HFFc6 (cell line): ENCODE data around the gene BCL2. TPM values are rescaled to one million over a fixed set of nuclear protein-coding genes. Genes with fewer than 3 reads are reported as not detected.

Source experiments
- DNase-seq: peaks from one replicate; pipeline ENCODE4 v3.0.0-alpha.2; 2018
- H3K27ac Mint-ChIP-seq: 2 replicates; pipeline ENCODE4 v1.8.0; 2020; ENCODE audit warnings: mild to moderate bottlenecking, mixed read lengths
- H3K27me3 Mint-ChIP-seq: 2 replicates; pipeline ENCODE4 v1.8.0; 2021; ENCODE audit warnings: mild to moderate bottlenecking, moderate library complexity, mixed read lengths; ENCODE audit not compliant: insufficient read depth
- H3K36me3 Mint-ChIP-seq: 2 replicates; pipeline ENCODE4 v1.8.0; 2021; ENCODE audit warnings: low read depth, mixed read lengths
- H3K4me1 Mint-ChIP-seq: 2 replicates; pipeline ENCODE4 v1.8.0; 2020; ENCODE audit warnings: low read depth, mixed read lengths
- H3K4me3 Mint-ChIP-seq: 2 replicates; pipeline ENCODE4 v1.8.0; 2020; ENCODE audit warnings: mild to moderate bottlenecking, moderate library complexity, mixed read lengths
- H3K9me3 Mint-ChIP-seq: 2 replicates; pipeline ENCODE4 v1.8.0; 2020; ENCODE audit warnings: mild to moderate bottlenecking, mixed read lengths
- CTCF ChIP-seq: fragments of 200-600 bp; sonication (generic); IDR thresholded peaks from 2 replicates; pipeline ENCODE4 v1.5.0; 2021; ENCODE audit warnings: antibody characterized with exemption, mild to moderate bottlenecking
- total RNA-seq, 6 experiments: library from RNA; stranded (reverse); fragmentation: NEBNext Ultra II Directional; extraction: Animal tissue kit (Norgen Biotek cat#: 25700); gene quantifications; 2 replicates in 1 of 6; 3 replicates in 5 of 6; pipeline ENCODE4 v1.2.3, GENCODE V29; 2021

Gene BCL2
- total RNA-seq, 6 experiments from 2014 or later = 0.17 to 1.1 (median 0.95) TPM

GRCh38 chr18:63154350-63155152 lies 165.0 kb downstream of the BCL2 start:
- Mint-ChIP-seq H3K36me3 (no peaks in the 10 kb centered on the region), H3K27ac (no peak overlapping the region), H3K4me3 (no peak overlapping the region), H3K4me1 (no peaks in the 10 kb centered on the region), H3K27me3 (peaks cover 40% of the 10 kb centered on the region), H3K9me3 (no peaks in the 10 kb centered on the region)
- DNase-seq = no peak
- TF ChIP-seq CTCF = no peak

- H3K27ac Mint-ChIP-seq = no peak overlapping the region
- no peak overlapping the region for H3K4me3 Mint-ChIP-seq
- no peaks in the 10 kb centered on the region for H3K4me1 Mint-ChIP-seq
- peaks cover 37% of the 10 kb centered on the region for H3K27me3 Mint-ChIP-seq
- TF ChIP-seq CTCF = no peak
- no peaks in the 10 kb centered on the region for H3K36me3 Mint-ChIP-seq
- DNase-seq = no peak
- H3K9me3 Mint-ChIP-seq = no peaks in the 10 kb centered on the region
Observed at GRCh38 chr18:63152791-63153190, 166.8 kb downstream of the BCL2 start.

GRCh38 chr18:63152096-63152495 lies 167.5 kb downstream of the BCL2 start:
- H3K27ac Mint-ChIP-seq = no peak overlapping the region
- no peaks in the 10 kb centered on the region for H3K4me1 Mint-ChIP-seq
- H3K36me3 Mint-ChIP-seq = no peaks in the 10 kb centered on the region
- no peak overlapping the region for H3K4me3 Mint-ChIP-seq
- TF ChIP-seq CTCF = no peak
- peaks cover 37% of the 10 kb centered on the region for H3K27me3 Mint-ChIP-seq
- no peaks in the 10 kb centered on the region for H3K9me3 Mint-ChIP-seq
- no peak for DNase-seq

GRCh38 chr18:63151539-63151938 lies 168.0 kb downstream of the BCL2 start:
- Mint-ChIP-seq H3K36me3 (no peaks in the 10 kb centered on the region), H3K9me3 (no peaks in the 10 kb centered on the region), H3K27ac (no peak overlapping the region), H3K4me1 (no peaks in the 10 kb centered on the region), H3K27me3 (peaks cover 36% of the 10 kb centered on the region), H3K4me3 (no peak overlapping the region)
- TF ChIP-seq CTCF = no peak
- no peak for DNase-seq

- H3K9me3 Mint-ChIP-seq = no peaks in the 10 kb centered on the region
- TF ChIP-seq CTCF = no peak
- H3K4me1 Mint-ChIP-seq = no peaks in the 10 kb centered on the region; the same call in 1 of the 2 replicates
- DNase-seq = no peak
- no peaks in the 10 kb centered on the region for H3K36me3 Mint-ChIP-seq
- H3K4me3 Mint-ChIP-seq = no peak overlapping the region
- no peak overlapping the region for H3K27ac Mint-ChIP-seq
- peaks cover 32% of the 10 kb centered on the region for H3K27me3 Mint-ChIP-seq
Observed at GRCh38 chr18:63150942-63151421, 168.6 kb downstream of the BCL2 start.
